COLO829 (cell line): ENCODE data around the gene LRP5.
"Not testable (repeated sequence)": the region's sequence is repeated elsewhere in the genome, so short reads cannot be mapped to it uniquely, and the experiment has no call there.

Experiments
- DNase-seq: peaks from one replicate; pipeline ENCODE4 v3.0.0; 2012; ENCODE audit warnings: low spot score

LRP5 gene

DNA sequence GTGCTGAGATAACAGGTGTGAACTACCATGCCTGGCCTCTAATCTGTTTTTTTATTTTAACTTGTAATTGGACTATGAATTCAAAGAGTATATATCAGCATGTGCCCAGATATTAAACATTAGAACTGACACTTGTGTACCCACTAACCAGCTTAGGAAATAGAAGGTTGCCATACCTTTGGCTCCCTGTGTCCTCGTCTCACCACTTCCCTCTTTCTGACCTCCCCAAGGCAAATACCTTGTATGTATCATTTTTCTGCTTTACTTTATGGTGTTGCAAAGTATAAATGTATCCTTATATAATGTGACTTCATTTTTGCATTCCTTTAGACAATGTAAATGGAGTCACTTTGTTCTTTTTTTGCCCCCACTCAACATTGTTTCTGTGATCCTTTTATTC is 157.3 kb downstream of the LRP5 start:
- no peak for DNase-seq

- no peak for DNase-seq
Measured at GRCh38 chr11:68470304-68470811, 158.0 kb downstream of the LRP5 start.

DNA sequence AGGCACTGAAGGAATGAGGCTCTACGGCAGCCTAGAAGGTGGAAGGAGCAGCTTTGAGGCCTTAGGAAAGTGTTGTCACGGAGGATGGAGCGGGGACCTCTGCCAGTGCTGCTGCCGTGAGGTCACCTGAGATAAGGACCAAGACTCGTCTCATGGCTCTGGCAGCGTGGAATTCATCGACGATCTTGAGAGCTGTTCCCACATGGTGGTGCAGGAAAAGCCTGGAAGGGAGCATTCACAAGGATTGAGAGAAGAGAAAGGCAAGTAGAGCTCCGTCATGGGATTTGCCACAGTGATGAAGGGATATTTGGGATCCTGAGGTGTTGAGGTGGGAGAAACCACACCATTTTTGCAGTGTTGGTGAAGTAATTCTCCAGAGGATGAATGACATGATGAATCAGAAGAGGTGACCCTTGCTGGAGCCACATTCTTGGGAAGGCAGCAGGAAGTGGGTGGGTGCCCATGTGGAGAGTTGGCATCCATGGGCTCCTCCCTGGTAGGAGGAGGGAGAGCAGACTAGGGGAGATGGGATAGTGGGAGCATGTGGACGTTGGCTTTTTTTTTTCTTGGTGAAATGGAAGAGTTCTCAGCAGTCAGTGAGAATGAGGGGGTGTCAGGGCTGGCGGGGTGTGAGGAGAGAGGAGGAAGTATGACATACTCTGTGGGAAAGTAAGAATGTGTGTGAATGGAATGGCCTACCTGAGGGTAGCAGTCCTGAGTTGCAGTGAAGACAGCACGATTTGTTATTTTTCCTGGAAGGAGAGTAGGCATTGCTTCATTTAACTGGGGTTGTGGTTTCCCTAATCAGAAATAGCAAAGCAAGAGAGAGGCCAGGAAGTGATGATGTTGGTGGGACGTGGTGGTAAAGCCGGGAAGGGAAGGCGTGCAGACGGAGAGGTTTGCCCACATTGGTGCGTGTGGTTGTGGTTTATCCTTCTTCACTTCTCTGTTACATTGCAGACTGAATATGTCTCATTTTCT is 159.3 kb downstream of the LRP5 start:
- DNase-seq, result no peak

GRCh38 chr11:68472778-68473177 is 160.4 kb downstream of the LRP5 start:
- no peak for DNase-seq

DNA sequence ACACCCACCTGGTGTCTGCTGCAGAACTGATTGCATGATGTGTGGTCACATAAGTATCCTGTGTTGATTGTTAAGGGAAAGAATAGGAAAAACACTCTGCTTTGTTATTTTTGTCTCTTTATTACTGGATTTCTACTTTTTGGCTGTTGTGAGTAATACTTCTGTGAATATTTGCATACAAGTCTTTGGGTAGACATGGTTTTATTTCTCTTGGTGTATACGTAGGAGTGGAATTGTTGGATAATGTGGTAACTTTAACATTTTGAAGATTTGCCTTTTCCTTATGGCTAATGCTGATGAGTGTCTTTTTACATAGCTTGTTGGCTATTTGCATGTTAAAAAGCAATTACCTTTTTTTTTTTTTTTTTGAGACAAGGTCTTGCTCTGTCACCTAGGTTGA is 161.3 kb downstream of the LRP5 start:
- DNase-seq, result no peak

DNA sequence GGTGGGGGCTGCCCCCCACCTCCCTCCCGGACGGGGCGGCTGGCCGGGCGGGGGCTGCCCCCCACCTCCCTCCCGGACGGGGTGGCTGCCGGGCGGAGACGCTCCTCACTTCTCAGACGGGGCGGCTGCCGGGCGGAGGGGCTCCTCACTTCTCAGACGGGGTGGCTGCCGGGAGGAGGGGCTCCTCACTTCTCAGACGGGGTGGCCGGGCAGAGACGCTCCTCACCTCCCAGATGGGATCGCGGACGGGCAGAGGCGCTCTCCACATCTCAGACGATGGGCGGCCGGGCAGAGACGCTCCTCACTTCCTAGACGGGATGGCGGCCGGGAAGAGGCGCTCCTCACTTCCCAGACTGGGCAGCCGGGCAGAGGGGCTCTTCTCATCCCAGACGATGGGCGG is 163.2 kb downstream of the LRP5 start:
- not testable (repeated sequence) for DNase-seq

DNA sequence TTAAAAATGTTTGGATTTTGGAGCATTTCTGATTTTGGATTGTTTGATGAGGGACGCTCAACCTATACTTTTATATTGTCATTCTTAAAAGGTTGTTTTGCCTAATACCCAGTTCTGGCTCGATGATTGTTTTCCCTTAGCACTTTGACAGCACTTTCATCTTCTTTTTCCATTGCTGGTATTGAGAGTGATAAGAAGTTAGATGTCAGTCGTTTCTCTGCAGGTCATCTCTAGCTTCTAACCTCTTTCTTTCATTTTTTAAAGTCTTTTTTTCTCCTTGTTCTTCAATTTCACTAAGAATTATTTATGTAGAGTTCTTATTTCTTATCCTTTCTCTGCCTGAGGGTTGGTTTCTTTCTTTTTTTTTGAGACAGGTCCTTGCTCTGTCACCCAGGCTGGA is 167.0 kb downstream of the LRP5 start:
- no peak for DNase-seq

DNA sequence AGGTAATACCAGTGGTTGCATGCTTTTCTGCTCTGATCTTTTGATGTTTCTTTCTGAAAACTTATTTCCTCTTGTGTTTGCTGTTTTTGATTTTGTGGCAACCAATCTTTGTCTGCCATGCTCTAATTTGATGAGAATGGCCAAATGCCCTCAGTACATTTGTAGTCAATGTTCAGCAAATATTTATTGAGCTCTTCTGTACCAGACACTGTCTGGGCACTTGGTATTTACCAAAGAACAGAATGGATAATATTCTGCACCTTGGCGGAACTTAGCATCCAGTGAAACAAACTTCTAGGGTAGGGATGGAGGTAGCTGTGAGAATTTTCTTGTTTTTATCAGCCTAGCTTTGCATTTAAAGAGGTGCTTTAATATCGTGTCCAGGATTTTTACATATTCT is 167.8 kb downstream of the LRP5 start:
- DNase-seq, result no peak

- DNase-seq, result no peak
Measured at GRCh38 chr11:68480852-68481510, 168.6 kb downstream of the LRP5 start.

- DNase-seq, result no peak
Measured at GRCh38 chr11:68481579-68482240, 169.3 kb downstream of the LRP5 start.

DNA sequence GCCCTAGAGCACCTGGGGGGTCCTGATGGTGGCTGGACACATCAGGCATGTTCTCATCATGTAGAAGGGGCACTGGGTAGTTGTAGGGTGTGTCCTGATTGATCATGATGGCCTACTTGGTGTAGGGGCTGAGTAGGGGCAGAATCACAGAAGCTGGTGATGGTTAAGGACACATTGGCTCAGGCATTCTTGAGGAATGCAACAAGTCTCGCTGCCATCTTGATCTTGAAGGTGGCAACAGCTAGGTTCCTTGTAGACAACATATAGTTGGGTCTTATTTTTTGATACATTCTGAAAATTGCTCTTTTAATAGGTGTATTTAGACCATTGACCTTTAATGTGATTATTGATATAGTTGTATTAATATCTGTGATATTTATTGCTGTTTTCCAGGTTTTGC is 176.2 kb downstream of the LRP5 start:
- DNase-seq, result no peak

GRCh38 chr11:68495220-68495729 is 182.9 kb downstream of the LRP5 start:
- DNase-seq, result no peak

DNA sequence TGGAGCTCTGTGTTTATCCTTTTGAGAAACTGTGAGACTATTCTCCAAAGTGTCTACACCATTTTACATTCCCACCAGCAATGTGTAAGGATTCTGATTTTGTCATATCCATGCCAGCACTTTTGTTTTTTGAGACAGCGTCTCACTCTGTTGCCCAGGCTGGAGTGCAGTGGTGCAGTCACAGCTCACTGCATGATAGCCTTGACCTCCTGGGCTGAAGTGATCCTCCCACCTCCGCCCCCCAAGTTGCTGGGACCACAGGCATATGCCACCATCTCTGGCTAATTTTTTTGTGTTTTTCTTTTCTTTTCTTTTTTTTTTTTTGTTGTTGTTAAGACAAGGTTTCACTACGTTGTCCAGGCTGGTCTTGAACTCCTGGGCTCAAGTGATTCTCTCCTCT is 183.5 kb downstream of the LRP5 start:
- DNase-seq, result no peak

GRCh38 chr11:68497761-68498160 is 185.4 kb downstream of the LRP5 start:
- DNase-seq, result no peak

DNA sequence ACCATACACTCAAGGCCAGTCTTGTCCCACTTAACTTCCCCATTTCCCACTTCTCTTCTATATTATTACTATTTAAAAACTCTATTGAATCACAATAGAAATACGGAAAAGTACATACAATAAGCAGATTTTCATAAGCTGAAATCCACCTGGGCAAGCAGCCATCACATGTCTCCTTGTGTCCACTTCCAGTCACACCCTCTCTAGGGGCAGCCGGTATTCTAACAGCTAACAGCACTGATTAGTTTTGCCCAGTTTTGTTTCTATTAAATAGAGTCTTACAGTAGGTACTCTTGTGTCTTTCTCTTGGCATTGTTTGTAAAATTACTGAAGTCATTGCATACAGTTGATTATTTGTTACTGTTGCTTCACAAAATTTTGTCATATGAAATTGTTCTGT is 185.9 kb downstream of the LRP5 start:
- DNase-seq, result no peak
